Ishikawa (cell line): ENCODE measurements around the gene ADAD2.

Experiments
- CEBPB ChIP-seq: IDR thresholded peaks from 2 replicates; pipeline ENCODE4 v1.6.1; 2012
- CREB1 ChIP-seq: IDR thresholded peaks from 2 replicates; pipeline ENCODE4 v1.6.1; 2012; ENCODE audit warnings: low read depth
- EGR1 ChIP-seq: IDR thresholded peaks from 2 replicates; pipeline ENCODE4 v1.6.1; 2012
- EP300 ChIP-seq: IDR thresholded peaks from 2 replicates; pipeline ENCODE4 v1.6.1; 2012; ENCODE audit warnings: borderline replicate concordance
- FOXM1 ChIP-seq: IDR thresholded peaks from 2 replicates; pipeline ENCODE4 v1.6.1; 2012; ENCODE audit warnings: low read depth, borderline replicate concordance
- MAX ChIP-seq: IDR thresholded peaks from 2 replicates; pipeline ENCODE4 v1.6.1; 2012
- NFIC ChIP-seq: IDR thresholded peaks from 2 replicates; pipeline ENCODE4 v1.6.1; 2012
- RAD21 ChIP-seq: IDR thresholded peaks from 2 replicates; pipeline ENCODE4 v1.6.1; 2012; ENCODE audit warnings: low read depth
- REST ChIP-seq: IDR thresholded peaks from 2 replicates; pipeline ENCODE4 v1.6.1; 2012; ENCODE audit warnings: low read depth, mild to moderate bottlenecking
- TAF1 ChIP-seq: IDR thresholded peaks from 2 replicates; pipeline ENCODE4 v1.6.1; 2012; ENCODE audit warnings: low read depth, mild to moderate bottlenecking
- TCF12 ChIP-seq: IDR thresholded peaks from 2 replicates; pipeline ENCODE4 v1.6.1; 2012; ENCODE audit warnings: low read depth
- TEAD4 ChIP-seq: IDR thresholded peaks from 2 replicates; pipeline ENCODE4 v1.6.1; 2012
- USF1 ChIP-seq: IDR thresholded peaks from 2 replicates; pipeline ENCODE4 v1.6.1; 2012
- YY1 ChIP-seq: IDR thresholded peaks from 2 replicates; pipeline ENCODE4 v1.6.1; 2012; ENCODE audit warnings: low read depth
- ZBTB7A ChIP-seq: IDR thresholded peaks from 2 replicates; pipeline ENCODE4 v1.6.1; 2012; ENCODE audit warnings: low read depth

The ADAD2 gene

GRCh38 chr16:84190731-84191388 lies at the start of gene ADAD2:
ADAD2 (plus strand) TSS chr16:84191157; CDS start chr16:84191231, 74 bp downstream.
- no peak for TF ChIP-seq NFIC
- TF ChIP-seq TAF1: no peak
- TF ChIP-seq TCF12: no peak
- no peak for TF ChIP-seq TEAD4
- no peak for TF ChIP-seq USF1
- no peak for TF ChIP-seq YY1
- TF ChIP-seq FOXM1: no peak
- no peak for TF ChIP-seq REST
- TF ChIP-seq RAD21: no peak
- TF ChIP-seq EGR1: no peak
- no peak for TF ChIP-seq EP300
- no peak for TF ChIP-seq CREB1
- TF ChIP-seq CEBPB: no peak

- TF ChIP-seq NFIC (no peak), ZBTB7A (no peak), EP300 (no peak), MAX (no peak), EGR1 (no peak), REST (no peak), TCF12 (no peak), CEBPB (no peak), USF1 (no peak), TAF1 (no peak)
These were observed 47.9 kb upstream of the ADAD2 start for GRCh38 chr16:84143081-84143480.

- no peak for TF ChIP-seq FOXM1
- no peak for TF ChIP-seq USF1
- no peak for TF ChIP-seq CREB1
- no peak for TF ChIP-seq EGR1
These were observed 47.2 kb upstream of the ADAD2 start for GRCh38 chr16:84143784-84144199.

GRCh38 chr16:84144209-84144858 lies 46.6 kb upstream of the ADAD2 start:
- TF ChIP-seq EGR1: no peak
- TF ChIP-seq ZBTB7A: peak; percentile 71

- TF ChIP-seq TEAD4: no peak
- no peak; the same call in 1 of the 2 replicates for TF ChIP-seq MAX
- TF ChIP-seq TAF1: peak; percentile 48; the same call in 1 of the 2 replicates
- TF ChIP-seq USF1: peak; percentile 95
- no peak; the same call in 1 of the 2 replicates for TF ChIP-seq TCF12
- no peak for TF ChIP-seq CREB1
- TF ChIP-seq YY1: no peak
- TF ChIP-seq CEBPB: no peak
- peak; percentile 55; the same call in 1 of the 2 replicates for TF ChIP-seq EGR1
- peak; percentile 92 for TF ChIP-seq ZBTB7A
- TF ChIP-seq RAD21: peak; percentile 14; the same call in 1 of the 2 replicates
- TF ChIP-seq REST: no peak
- TF ChIP-seq NFIC: no peak
- no peak for TF ChIP-seq EP300
- no peak for TF ChIP-seq FOXM1
These were observed 45.9 kb upstream of the ADAD2 start, which contains the start of the genes DNAAF1 and HSDL1 for GRCh38 chr16:84144859-84145639. DNAAF1 (plus strand) TSS chr16:84145308; CDS start chr16:84145441, 133 bp downstream. HSDL1 (minus strand) TSS chr16:84145177; CDS start chr16:84131321, 13,856 bp downstream.
